GM19043 (cell line): ENCODE results near the gene RNF111.
A peak's percentile ranks its signal among the peaks of the same experiment; 100 is the strongest.

ENCODE experiments used
- ATAC-seq: cut with Tn5 transposase; IDR thresholded peaks from one replicate; pipeline ENCODE4 v1.9.1; 2021; ENCODE audit warnings: low read depth; ENCODE audit not compliant: unreplicated experiment

The RNF111 gene

GRCh38 chr15:58987491-58988005, at the start of gene RNF111:
TSS of gene RNF111 (plus strand) at chr15:58987663. CDS start at chr15:59030823, 43,160 bp downstream.
- peak; percentile 68 for ATAC-seq

GRCh38 chr15:58947179-58947578, 40.3 kb upstream of the RNF111 start:
- ATAC-seq: no peak

GRCh38 chr15:58951388-58952007, 36.0 kb upstream of the RNF111 start:
- ATAC-seq: no peak

GRCh38 chr15:58952751-58953150, 34.7 kb upstream of the RNF111 start:
- no peak for ATAC-seq

- ATAC-seq: no peak
Measured at GRCh38 chr15:58957101-58957973, 30.1 kb upstream of the RNF111 start.

GRCh38 chr15:58958811-58959210, 28.7 kb upstream of the RNF111 start:
- no peak for ATAC-seq

- ATAC-seq: no peak
Measured at GRCh38 chr15:58962136-58962535, 25.3 kb upstream of the RNF111 start.

GRCh38 chr15:58962662-58963565, 24.5 kb upstream of the RNF111 start:
- ATAC-seq: no peak

- no peak for ATAC-seq
Measured at GRCh38 chr15:58966698-58967097, 20.8 kb upstream of the RNF111 start.

GRCh38 chr15:58967479-58967878, 20.0 kb upstream of the RNF111 start:
- ATAC-seq: no peak

GRCh38 chr15:58977887-58978286, 9.6 kb upstream of the RNF111 start:
- no peak for ATAC-seq

- ATAC-seq: no peak
Measured at GRCh38 chr15:58980351-58980939, 7.0 kb upstream of the RNF111 start.

GRCh38 chr15:58981808-58982475, 5.5 kb upstream of the RNF111 start:
- ATAC-seq: no peak

- ATAC-seq: no peak
Measured at GRCh38 chr15:58983261-58983660, 4.2 kb upstream of the RNF111 start.

GRCh38 chr15:58985443-58985842, 2.0 kb upstream of the RNF111 start:
- ATAC-seq: no peak

- no peak for ATAC-seq
Measured at GRCh38 chr15:58987036-58987435, 427 bp upstream of the RNF111 start.

GRCh38 chr15:58988006-58988785, 733 bp downstream of the RNF111 start:
- ATAC-seq: peak; percentile 27

GRCh38 chr15:58992181-58992580, 4.7 kb downstream of the RNF111 start:
- no peak for ATAC-seq

- ATAC-seq: no peak
Measured at GRCh38 chr15:58994906-58995453, 7.5 kb downstream of the RNF111 start.
